Liver (tissue), 9 donors: Measurements from ENCODE around the gene ZNF17. TPM values are rescaled to one million over a fixed set of nuclear protein-coding genes. Genes with fewer than 3 reads are reported as not detected.

Source experiments
- DNase-seq: peaks from one replicate; pipeline ENCODE4 v3.0.0-alpha.2; 2017; ENCODE audit warnings: low spot score
- H3K27ac ChIP-seq, 2 donors: one replicate each; pipeline ENCODE4 v1.7.0; 2013; ENCODE audit warnings: inconsistent platforms in 2 of 2, low read length in 2 of 2, control low read depth in 1 of 2, low read depth in 1 of 2, mild to moderate bottlenecking in 1 of 2
- H3K27me3 ChIP-seq, 4 donors: one replicate each; pipeline versions ENCODE4 v1.6.1 to v1.7.0; 2013; ENCODE audit warnings: low read length in 3 of 4, inconsistent platforms in 1 of 4, mild to moderate bottlenecking in 1 of 4, moderate library complexity in 1 of 4; ENCODE audit not compliant: control insufficient read depth in 4 of 4, insufficient read depth in 4 of 4
- H3K36me3 ChIP-seq, 4 donors: one replicate each; pipeline versions ENCODE4 v1.6.1 to v1.7.0; 2013; ENCODE audit warnings: low read length in 3 of 4, mild to moderate bottlenecking in 3 of 4, low read depth in 1 of 4, moderate library complexity in 1 of 4; ENCODE audit not compliant: control insufficient read depth in 4 of 4, insufficient read depth in 3 of 4
- H3K4me1 ChIP-seq, 4 donors: one replicate each; pipeline versions ENCODE4 v1.6.1 to v1.7.0; 2013; ENCODE audit warnings: low read length in 3 of 4, mild to moderate bottlenecking in 3 of 4, moderate library complexity in 1 of 4; ENCODE audit not compliant: control insufficient read depth in 4 of 4, insufficient read depth in 4 of 4
- H3K4me3 ChIP-seq, 3 donors: one replicate each; pipeline versions ENCODE4 v1.6.1 to v1.7.0; 2013; ENCODE audit warnings: low read length in 3 of 3, control low read depth in 1 of 3, low read depth in 1 of 3, mild to moderate bottlenecking in 1 of 3
- H3K9ac ChIP-seq, 2 donors: one replicate each; pipeline ENCODE4 v1.7.0; 2013; ENCODE audit warnings: low read length in 2 of 2, mild to moderate bottlenecking in 2 of 2, moderate library complexity in 2 of 2, control low read depth in 1 of 2, low read depth in 1 of 2
- H3K9me3 ChIP-seq, 4 donors: one replicate each; pipeline versions ENCODE4 v1.6.1 to v1.7.0; 2013; ENCODE audit warnings: low read length in 3 of 4; ENCODE audit not compliant: control insufficient read depth in 4 of 4
- EGR1 ChIP-seq, 2 donors: IDR thresholded peaks; 2 replicates each; pipeline ENCODE4 v1.6.1; 2016 to 2018; ENCODE audit warnings: antibody characterized with exemption in 2 of 2, low read depth in 2 of 2
- FOXA1 ChIP-seq: IDR thresholded peaks from 2 replicates; pipeline ENCODE4 v1.6.1; 2016; ENCODE audit warnings: antibody characterized with exemption
- FOXA2 ChIP-seq: IDR thresholded peaks from 2 replicates; pipeline ENCODE4 v1.6.1; 2016; ENCODE audit warnings: antibody characterized with exemption
- GABPA ChIP-seq, 2 donors: IDR thresholded peaks in 1 of 2; conservative IDR thresholded peaks in 1 of 2; 2 replicates each; pipeline ENCODE4 v1.6.1; 2016; ENCODE audit warnings: antibody characterized with exemption in 2 of 2, mild to moderate bottlenecking in 1 of 2, moderate library complexity in 1 of 2
- HNF4A ChIP-seq, 2 donors: conservative IDR thresholded peaks; 2 replicates each; pipeline ENCODE4 v1.6.1; 2016; ENCODE audit warnings: antibody characterized with exemption in 2 of 2, mild to moderate bottlenecking in 2 of 2
- HNF4G ChIP-seq: IDR thresholded peaks from 2 replicates; pipeline ENCODE4 v1.6.1; 2016; ENCODE audit warnings: antibody characterized with exemption
- JUND ChIP-seq, 2 donors: IDR thresholded peaks; 2 replicates each; pipeline ENCODE4 v1.6.1; 2016; ENCODE audit warnings: antibody characterized with exemption in 2 of 2
- NR2F2 ChIP-seq: IDR thresholded peaks from 2 replicates; pipeline ENCODE4 v1.6.1; 2016; ENCODE audit warnings: antibody characterized with exemption
- RAD21 ChIP-seq, 2 donors: IDR thresholded peaks; 2 replicates each; pipeline ENCODE4 v1.6.1; 2016; ENCODE audit warnings: antibody characterized with exemption in 2 of 2, mild to moderate bottlenecking in 2 of 2
- REST ChIP-seq: IDR thresholded peaks from 2 replicates; pipeline ENCODE4 v1.6.1; 2016; ENCODE audit warnings: antibody characterized with exemption, mild to moderate bottlenecking
- RXRA ChIP-seq, 2 donors: IDR thresholded peaks; 2 replicates each; pipeline ENCODE4 v1.6.1; 2017 to 2018; ENCODE audit warnings: antibody characterized with exemption in 2 of 2, mild to moderate bottlenecking in 1 of 2
- SP1 ChIP-seq: IDR thresholded peaks from 2 replicates; pipeline ENCODE4 v1.6.1; 2018; ENCODE audit warnings: antibody characterized with exemption, mild to moderate bottlenecking
- TAF1 ChIP-seq: conservative IDR thresholded peaks from 2 replicates; pipeline ENCODE4 v1.6.1; 2016; ENCODE audit warnings: antibody characterized with exemption, mild to moderate bottlenecking
- YY1 ChIP-seq: IDR thresholded peaks from 2 replicates; pipeline ENCODE4 v1.6.1; 2016; ENCODE audit warnings: antibody characterized with exemption, mild to moderate bottlenecking
- ZBTB33 ChIP-seq: IDR thresholded peaks from 2 replicates; pipeline ENCODE4 v1.6.1; 2016; ENCODE audit warnings: antibody characterized with exemption
- WGBS: extraction: QIAGEN DNeasy Blood & Tissue Kit; methylation state at CpG from one replicate; pipeline ENCODE4 v1.1.7; 2013; 5-methylcytosine and 5-hydroxymethylcytosine counted together
- polyA plus RNA-seq, 2 donors: library from polyadenylated mRNA; stranded (reverse) in 1 of 2; unstranded in 1 of 2; fragments of 200-250 nt in 1 of 2; fragments of >200 nt in 1 of 2; fragmentation: Nextera tagmentation in 1 of 2; extraction: Ambion mirVana in 1 of 2; gene quantifications; one replicate each; pipeline versions ENCODE4 v1.2.1 to v1.2.3, GENCODE V29; 2013 to 2015
- total RNA-seq, 2 donors: library from RNA; depleted of rRNA; stranded (reverse); fragments of >200 nt; gene quantifications; one replicate each; pipeline ENCODE4 v1.2.3, GENCODE V29; 2014
- TF ChIP-seq, protein P1 (sequence below): IDR thresholded peaks from 2 replicates; pipeline ENCODE4 v1.6.1; 2016; ENCODE audit warnings: antibody characterized with exemption
- TF ChIP-seq, protein P2 (sequence below): fragments of 150-350 bp; IDR thresholded peaks from 2 replicates; pipeline ENCODE4 v1.5.1; 2017; ENCODE audit warnings: improper control_type of control experiment, low read depth, low read length; ENCODE audit not compliant: missing input control
- TF ChIP-seq, protein P3 (sequence below): IDR thresholded peaks from 2 replicates; pipeline ENCODE4 v1.6.1; 2016; ENCODE audit warnings: antibody characterized with exemption
- donor health status: healthy.
- donor health status: healthy.
- donor health status: healthy.
- donor health status: healthy.
- donor health status: healthy.

The ZNF17 gene
- total and polyA plus RNA-seq, 4 donors = 1.2 to 8.2 (median 4.5) TPM

DNA sequence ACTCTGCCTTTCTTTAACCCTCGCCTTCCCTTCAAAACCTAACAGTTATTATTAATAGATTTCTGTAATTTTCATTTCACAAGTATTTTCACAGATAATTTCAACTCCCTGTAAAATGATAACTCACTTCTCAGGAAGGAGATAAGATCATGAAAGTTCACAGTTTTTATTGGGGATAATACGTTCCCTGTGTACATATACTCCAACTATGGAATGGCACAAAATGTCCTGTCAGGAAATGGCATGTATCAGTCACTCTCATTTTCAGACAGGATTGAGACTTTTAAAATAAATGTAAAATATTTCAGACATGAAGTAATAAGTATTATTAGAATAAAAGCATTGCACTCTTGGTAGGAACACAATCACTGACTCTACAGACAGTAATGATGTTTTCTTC is 48.5 kb upstream of the ZNF17 start:
- Histone ChIP-seq H3K4me3 (peak overlapping the region in 2 of 3 donors; percentile 88 to 93), H3K9me3 (peaks cover 18 to 26% (median 23%) of the 10 kb centered on the region in 4 donors), H3K4me1 (peaks cover 0 to 11% (median 8%) of the 10 kb centered on the region in 4 donors), H3K27me3 (no peaks in the 10 kb centered on the region), H3K36me3 (peaks cover 2 to 12% (median 9%) of the 10 kb centered on the region in 4 donors), H3K27ac (peak overlapping the region; percentile 86 to 93), H3K9ac (no peak overlapping the region)
- no peak for DNase-seq
- WGBS = 71% methylated on average over 2 of the region's 2 CpGs
- no peak for TF ChIP-seq RXRA (IDR thresholded peaks at IDR 0.05)

DNA sequence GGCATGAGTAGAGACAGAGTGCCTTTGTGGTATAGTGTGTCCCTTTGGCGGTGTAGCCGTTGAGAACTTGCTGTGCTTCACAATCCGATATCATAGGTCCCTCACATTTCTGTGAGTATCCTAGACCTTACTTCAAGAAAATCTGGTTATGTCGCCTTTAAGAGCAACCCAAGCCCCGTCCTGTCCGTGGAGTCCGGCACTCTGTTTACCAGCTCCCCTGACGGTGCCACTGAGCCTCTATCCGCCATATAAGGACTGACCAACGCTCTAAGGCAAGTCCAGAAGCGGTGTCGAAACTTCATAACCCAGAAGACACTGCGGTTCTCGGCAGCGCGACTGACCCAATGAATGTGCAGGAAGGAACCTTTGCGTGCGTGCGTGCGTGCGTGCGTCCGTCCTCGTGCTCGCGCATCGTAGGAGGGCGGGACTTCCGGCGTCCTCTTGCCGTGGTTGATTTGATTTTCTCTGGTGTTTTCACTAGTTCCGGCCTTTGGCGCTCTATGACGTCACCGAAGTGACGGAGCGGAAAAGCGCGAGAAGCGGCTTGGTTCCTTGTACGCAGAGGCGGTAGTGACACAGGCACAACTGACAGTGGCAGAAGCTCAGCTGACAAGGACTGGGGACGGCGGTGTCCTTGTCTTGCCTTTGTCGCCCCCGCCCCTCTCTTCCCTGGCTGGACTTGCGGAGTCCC is 47.8 kb upstream of the ZNF17 start, which contains the start of the genes TRAPPC2B and ZNF547:
Gene TRAPPC2B (plus strand): TSS at position 555 of the 691 bp plus-strand sequence. CDS start 1,283 bp downstream, outside the sequence.
Gene ZNF547 (plus strand): TSS at position 555 of the 691 bp plus-strand sequence. CDS start 5,005 bp downstream, outside the sequence.
- 1% methylated on average over 47 of the region's 47 CpGs for WGBS

More for the DNA sequence above, 47.8 kb upstream of the ZNF17 start, which contains the start of the genes TRAPPC2B and ZNF547:
- peak; percentile 99 for DNase-seq
- Histone ChIP-seq H3K36me3 (peaks cover 2 to 7% (median 3%) of the 10 kb centered on the region in 4 donors), H3K9ac (peak within 1 kb of the TSS in 1 of 2 donors; percentile 64), H3K4me1 (peaks cover 0 to 11% (median 8%) of the 10 kb centered on the region in 4 donors), H3K27ac (peak within 1 kb of the TSS; percentile 86 to 93), H3K4me3 (peak within 1 kb of the TSS; percentile 88 to 96 (median 89)), H3K27me3 (no peaks in the 10 kb centered on the region), H3K9me3 (peaks cover 15 to 23% (median 20%) of the 10 kb centered on the region in 4 donors)
- TF ChIP-seq YY1 (peak; percentile 91), NR2F2 (peak; percentile 42), GABPA (IDR thresholded peaks at IDR 0.05 in 1 of 2, conservative IDR thresholded peaks at IDR 0.05 in 1 of 2) (peak; percentile 95 to 99), TAF1 (peak; percentile 50), HNF4G (no peak), FOXA2 (no peak), JUND (IDR thresholded peaks at IDR 0.05) (peak in 1 of 2 donors; percentile 52), ZBTB33 (peak; percentile 97), RAD21 (IDR thresholded peaks at IDR 0.05) (peak; percentile 9 to 28), EGR1 (IDR thresholded peaks at IDR 0.05; ENCODE audit: low read depth in 2 of 2) (peak in 1 of 2 donors; percentile 86), SP1 (peak; percentile 68), REST (no peak), HNF4A (conservative IDR thresholded peaks at IDR 0.05) (peak in 1 of 2 donors; percentile 17), FOXA1 (no peak), RXRA (IDR thresholded peaks at IDR 0.05) (peak; percentile 33 to 43)
- TF ChIP-seq, protein P1, sequence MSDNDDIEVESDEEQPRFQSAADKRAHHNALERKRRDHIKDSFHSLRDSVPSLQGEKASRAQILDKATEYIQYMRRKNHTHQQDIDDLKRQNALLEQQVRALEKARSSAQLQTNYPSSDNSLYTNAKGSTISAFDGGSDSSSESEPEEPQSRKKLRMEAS = peak; percentile 97
- TF ChIP-seq, protein P2, sequence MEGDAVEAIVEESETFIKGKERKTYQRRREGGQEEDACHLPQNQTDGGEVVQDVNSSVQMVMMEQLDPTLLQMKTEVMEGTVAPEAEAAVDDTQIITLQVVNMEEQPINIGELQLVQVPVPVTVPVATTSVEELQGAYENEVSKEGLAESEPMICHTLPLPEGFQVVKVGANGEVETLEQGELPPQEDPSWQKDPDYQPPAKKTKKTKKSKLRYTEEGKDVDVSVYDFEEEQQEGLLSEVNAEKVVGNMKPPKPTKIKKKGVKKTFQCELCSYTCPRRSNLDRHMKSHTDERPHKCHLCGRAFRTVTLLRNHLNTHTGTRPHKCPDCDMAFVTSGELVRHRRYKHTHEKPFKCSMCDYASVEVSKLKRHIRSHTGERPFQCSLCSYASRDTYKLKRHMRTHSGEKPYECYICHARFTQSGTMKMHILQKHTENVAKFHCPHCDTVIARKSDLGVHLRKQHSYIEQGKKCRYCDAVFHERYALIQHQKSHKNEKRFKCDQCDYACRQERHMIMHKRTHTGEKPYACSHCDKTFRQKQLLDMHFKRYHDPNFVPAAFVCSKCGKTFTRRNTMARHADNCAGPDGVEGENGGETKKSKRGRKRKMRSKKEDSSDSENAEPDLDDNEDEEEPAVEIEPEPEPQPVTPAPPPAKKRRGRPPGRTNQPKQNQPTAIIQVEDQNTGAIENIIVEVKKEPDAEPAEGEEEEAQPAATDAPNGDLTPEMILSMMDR = no peak
- TF ChIP-seq, protein P3, sequence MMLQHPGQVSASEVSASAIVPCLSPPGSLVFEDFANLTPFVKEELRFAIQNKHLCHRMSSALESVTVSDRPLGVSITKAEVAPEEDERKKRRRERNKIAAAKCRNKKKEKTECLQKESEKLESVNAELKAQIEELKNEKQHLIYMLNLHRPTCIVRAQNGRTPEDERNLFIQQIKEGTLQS = no peak
